Spleen (tissue), 7 donors: ENCODE measurements around the gene DUOX2.

Experiments
- CTCF ChIP-seq, 11 experiments: fragments of 200-600 bp in 7 of 11; fragments of 450-650 bp in 4 of 11; sonication (generic) in 4 of 11; IDR thresholded peaks in 8 of 11; conservative IDR thresholded peaks in 3 of 11; 1 replicate in 7 of 11; 2 replicates in 4 of 11; pipeline versions ENCODE4 v1.4.0 to v1.8.0; 2016 to 2021; ENCODE audit warnings: antibody characterized with exemption in 11 of 11, inconsistent platforms in 4 of 11, mild to moderate bottlenecking in 1 of 11
- POLR2A ChIP-seq, 3 donors: fragments of 450-650 bp; IDR thresholded peaks; one replicate each; pipeline ENCODE4 v1.5.1; 2017; ENCODE audit warnings: antibody characterized with exemption in 3 of 3, mild to moderate bottlenecking in 1 of 3
- donor health status: DM: no; HTN: no; CAD: no; lungs with moderate emphysema.
- donor health status: DM: no; HTN: no; CAD: no.
- donor health status: DM: no; HTN: no; CAD: no.

DNA sequence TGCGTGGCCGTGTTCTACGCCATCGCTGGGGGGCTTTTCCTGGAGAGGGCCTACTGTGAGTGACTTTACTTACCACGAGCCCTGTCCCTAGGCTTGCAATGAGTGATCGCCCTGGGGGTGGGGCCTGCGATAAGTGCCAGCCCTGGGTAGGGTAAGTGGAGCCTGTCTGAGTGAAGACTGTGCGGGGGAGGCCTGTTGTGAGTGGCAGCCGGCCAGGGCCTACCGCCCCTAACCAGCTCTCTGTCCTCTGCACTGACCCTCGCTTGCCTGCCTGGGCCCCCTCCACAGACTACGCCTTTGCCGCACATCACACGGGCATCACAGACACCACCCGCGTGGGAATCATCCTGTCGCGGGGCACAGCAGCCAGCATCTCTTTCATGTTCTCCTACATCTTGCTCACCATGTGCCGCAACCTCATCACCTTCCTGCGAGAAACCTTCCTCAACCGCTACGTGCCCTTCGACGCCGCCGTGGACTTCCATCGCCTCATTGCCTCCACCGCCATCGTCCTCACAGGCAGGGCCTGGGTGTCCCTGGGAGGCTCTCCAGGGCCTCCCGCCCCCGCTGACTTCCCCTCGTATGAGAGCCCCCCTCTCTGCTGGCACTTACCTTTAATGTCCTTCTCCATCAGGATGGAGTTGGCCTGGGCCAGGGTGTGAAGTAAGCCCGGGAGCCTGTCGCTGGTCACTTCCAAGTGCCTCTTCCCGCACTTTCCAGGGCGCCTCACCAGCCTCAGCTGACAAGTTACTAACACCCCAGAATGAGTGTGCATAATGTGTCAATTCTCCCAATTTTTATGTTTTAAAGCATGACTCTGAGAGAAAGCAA, 38.2 kb upstream of the DUOX2 start:
- TF ChIP-seq CTCF (IDR thresholded peaks at IDR 0.05 in 8 of 11, conservative IDR thresholded peaks at IDR 0.05 in 3 of 11) (no peak), POLR2A (IDR thresholded peaks at IDR 0.05) (no peak)
